Smooth muscle cell (in vitro differentiated cells): ENCODE data around the gene ANKRD66. TPM values are rescaled to one million over a fixed set of nuclear protein-coding genes. Genes with fewer than 3 reads are reported as not detected.

Source experiments
- DNase-seq: peaks from one replicate; lab custom pipeline; 2025; ENCODE audit not compliant: unreplicated experiment; lab: John Stamatoyannopoulos, UW
- H2AFZ ChIP-seq: fragments of 200-600 bp; sonication (generic); 2 replicates; pipeline ENCODE4 v1.6.0; 2016; ENCODE audit warnings: antibody characterized with exemption, low read depth, mild to moderate bottlenecking
- H3F3A ChIP-seq: fragments of 200-600 bp; sonication (generic); 2 replicates; pipeline ENCODE4 v1.6.0; 2017; ENCODE audit warnings: antibody characterized with exemption, low read depth
- H3K27ac ChIP-seq: fragments of 200-600 bp; sonication (generic); 2 replicates; pipeline ENCODE4 v1.5.1; 2016; ENCODE audit warnings: low read depth, mild to moderate bottlenecking
- H3K27me3 ChIP-seq: fragments of 200-600 bp; sonication (generic); 2 replicates; pipeline ENCODE4 v1.6.1; 2016; ENCODE audit warnings: low read depth, mild to moderate bottlenecking
- H3K36me3 ChIP-seq: fragments of 200-600 bp; sonication (generic); 2 replicates; pipeline ENCODE4 v1.5.1; 2016; ENCODE audit warnings: low read depth
- H3K4me1 ChIP-seq: fragments of 200-600 bp; sonication (generic); 2 replicates; pipeline ENCODE4 v1.5.1; 2016; ENCODE audit warnings: low read depth
- H3K4me2 ChIP-seq: fragments of 200-600 bp; sonication (generic); 2 replicates; pipeline ENCODE4 v1.6.0; 2016; ENCODE audit warnings: mild to moderate bottlenecking
- H3K4me3 ChIP-seq: fragments of 200-600 bp; sonication (generic); 2 replicates; pipeline ENCODE4 v1.5.1; 2016; ENCODE audit warnings: mild to moderate bottlenecking
- H3K79me2 ChIP-seq: fragments of 200-600 bp; sonication (generic); 2 replicates; pipeline ENCODE4 v1.6.0; 2016; ENCODE audit warnings: low read depth, mild to moderate bottlenecking
- H3K9ac ChIP-seq: fragments of 200-600 bp; sonication (generic); 2 replicates; pipeline ENCODE4 v1.6.0; 2016; ENCODE audit warnings: low read depth
- H3K9me3 ChIP-seq: fragments of 200-600 bp; sonication (generic); replicated peaks from 2 replicates; pipeline ENCODE4 v1.5.1; 2016; ENCODE audit warnings: low read depth
- H4K20me1 ChIP-seq: fragments of 200-600 bp; sonication (generic); 2 replicates; pipeline ENCODE4 v1.6.0; 2016; ENCODE audit warnings: low read depth
- CTCF ChIP-seq: fragments of 200-600 bp; sonication (generic); IDR thresholded peaks from 2 replicates; pipeline ENCODE4 v1.5.1; 2017; ENCODE audit warnings: borderline replicate concordance, mild to moderate bottlenecking, antibody characterized with exemption; ENCODE audit not compliant: insufficient read depth, poor library complexity, severe bottlenecking
- WGBS: methylation state at CpG from one replicate; pipeline ENCODE4 v1.1.7; 2016; ENCODE audit warnings: low lambda C conversion rate; 5-methylcytosine and 5-hydroxymethylcytosine counted together
- polyA plus RNA-seq: library from polyadenylated mRNA; unstranded; fragments of >200 nt; fragmentation: Nextera tagmentation; extraction: Ambion mirVana; gene quantifications from 2 replicates; pipeline ENCODE4 v1.2.1, GENCODE V29; 2016
- total RNA-seq: library from RNA; depleted of rRNA; stranded (reverse); fragments of >200 nt; gene quantifications from 2 replicates; pipeline ENCODE4 v1.2.3, GENCODE V29; 2014

The ANKRD66 gene
- not detected in 2 replicates for total RNA-seq
- polyA plus RNA-seq: not detected in 2 replicates

- Histone ChIP-seq H3K9ac (no peak within 1 kb of the TSS), H3K4me2 (no peak within 1 kb of the TSS), H3K27me3 (peaks cover 9% of the 10 kb centered on the region), H3K79me2 (no peaks in the 10 kb centered on the region), H3K4me3 (no peak within 1 kb of the TSS), H3K27ac (no peak within 1 kb of the TSS), H3K36me3 (no peaks in the 10 kb centered on the region), H2AFZ (no peak within 1 kb of the TSS), H3K4me1 (no peaks in the 10 kb centered on the region), H3K9me3 (no peaks in the 10 kb centered on the region), H4K20me1 (no peaks in the 10 kb centered on the region), H3F3A (no peaks in the 10 kb centered on the region)
- WGBS: 81% methylated on average over 1 of the region's 1 CpG
- no peak for DNase-seq
- no peak for TF ChIP-seq CTCF
Observed at GRCh38 chr6:46746696-46747095, at the start of gene ANKRD66. TSS of gene ANKRD66 (plus strand) at chr6:46746933. CDS start at chr6:46751949, 5,016 bp downstream.

GRCh38 chr6:46699970-46700369 lies 46.8 kb upstream of the ANKRD66 start:
- Histone ChIP-seq H3K79me2 (no peaks in the 10 kb centered on the region), H3K9ac (no peak overlapping the region), H3K4me3 (no peak overlapping the region), H3F3A (no peaks in the 10 kb centered on the region), H3K27me3 (peaks cover 54% of the 10 kb centered on the region), H3K36me3 (no peaks in the 10 kb centered on the region), H3K4me1 (no peaks in the 10 kb centered on the region), H3K27ac (no peak overlapping the region), H2AFZ (no peak overlapping the region), H3K9me3 (no peaks in the 10 kb centered on the region), H3K4me2 (no peak overlapping the region), H4K20me1 (no peaks in the 10 kb centered on the region)
- TF ChIP-seq CTCF: no peak
- WGBS: 85% methylated on average over 1 of the region's 1 CpG
- DNase-seq: no peak

GRCh38 chr6:46704562-46704961 lies 42.2 kb upstream of the ANKRD66 start:
- H3K27ac ChIP-seq: no peak overlapping the region
- no peak overlapping the region for H3K9ac ChIP-seq
- H3K4me1 ChIP-seq: no peaks in the 10 kb centered on the region
- no peak for TF ChIP-seq CTCF
- no peak for DNase-seq
- H3K79me2 ChIP-seq: no peaks in the 10 kb centered on the region
- WGBS: 56% methylated on average over 3 of the region's 3 CpGs
- no peaks in the 10 kb centered on the region for H3K9me3 ChIP-seq
- H4K20me1 ChIP-seq: no peaks in the 10 kb centered on the region
- peaks cover 51% of the 10 kb centered on the region for H3K27me3 ChIP-seq
- H3K36me3 ChIP-seq: no peaks in the 10 kb centered on the region
- H2AFZ ChIP-seq: no peak overlapping the region
- H3K4me2 ChIP-seq: no peak overlapping the region
- no peak overlapping the region for H3K4me3 ChIP-seq
- no peaks in the 10 kb centered on the region for H3F3A ChIP-seq

- H4K20me1 ChIP-seq: no peaks in the 10 kb centered on the region
- H3K4me2 ChIP-seq: no peak overlapping the region
- no peaks in the 10 kb centered on the region for H3K9me3 ChIP-seq
- TF ChIP-seq CTCF: no peak
- H3K36me3 ChIP-seq: no peaks in the 10 kb centered on the region
- H3K27ac ChIP-seq: no peak overlapping the region
- no peaks in the 10 kb centered on the region for H3F3A ChIP-seq
- DNase-seq: no peak
- no peak overlapping the region for H3K9ac ChIP-seq
- H3K4me1 ChIP-seq: no peaks in the 10 kb centered on the region
- no peak overlapping the region for H3K4me3 ChIP-seq
- peaks cover 39% of the 10 kb centered on the region for H3K27me3 ChIP-seq
- 85% methylated on average over 2 of the region's 2 CpGs for WGBS
- no peaks in the 10 kb centered on the region for H3K79me2 ChIP-seq
- no peak overlapping the region for H2AFZ ChIP-seq
Observed at GRCh38 chr6:46706464-46706863, 40.3 kb upstream of the ANKRD66 start.
